K562 (cell line): ENCODE measurements around the gene ZBTB22. TPM values are rescaled to one million over a fixed set of nuclear protein-coding genes. Genes with fewer than 3 reads are reported as not detected.

Source experiments
- FOXO4 ChIP-seq: fragments of 450-650 bp; formaldehyde crosslinking; IDR thresholded peaks from 2 replicates; pipeline ENCODE4 v1.4.0; 2020; ENCODE audit warnings: mild to moderate bottlenecking, moderate library complexity
- HDAC1 ChIP-seq, 2 experiments: fragments of 450-650 bp; IDR thresholded peaks; 2 replicates each; pipeline ENCODE4 v1.6.1; 2016 to 2017; ENCODE audit warnings: inconsistent platforms in 1 of 2, mild to moderate bottlenecking in 1 of 2, moderate library complexity in 1 of 2
- MTA3 ChIP-seq: fragments of 450-650 bp; formaldehyde crosslinking; IDR thresholded peaks from 2 replicates; pipeline ENCODE4 v1.6.1; 2017; ENCODE audit warnings: mild to moderate bottlenecking, borderline replicate concordance
- PTTG1 ChIP-seq: fragments of 450-650 bp; IDR thresholded peaks from 2 replicates; pipeline ENCODE4 v1.6.1; 2016; ENCODE audit warnings: low read depth, mild to moderate bottlenecking, missing genetic modification characterization, missing compliant biosample characterization
- RBBP5 ChIP-seq: fragments of 200-600 bp; sonication (generic); IDR thresholded peaks from 2 replicates; pipeline ENCODE4 v1.6.1; 2012; ENCODE audit warnings: borderline replicate concordance, mild to moderate bottlenecking, low read length, control low read depth, inconsistent platforms; ENCODE audit not compliant: insufficient read depth, poor library complexity, severe bottlenecking
- YY1 ChIP-seq, 3 experiments: IDR thresholded peaks; 2 replicates each; pipeline ENCODE4 v1.6.1; 2011; ENCODE audit warnings: low read length in 2 of 3, mild to moderate bottlenecking in 2 of 3, moderate library complexity in 2 of 3, borderline replicate concordance in 1 of 3, control low read depth in 1 of 3, low read depth in 1 of 3; ENCODE audit not compliant: insufficient read depth in 3 of 3, insufficient replicate concordance in 2 of 3, control insufficient read depth in 1 of 3, insufficient read length in 1 of 3; ENCODE audit errors: extremely low read depth in 1 of 3
- ZNF140 ChIP-seq: fragments of 250-450 bp; sonication (Bioruptor Pico); IDR thresholded peaks from 2 replicates; pipeline ENCODE4 v1.8.0; 2021; ENCODE audit warnings: moderate library complexity, mild to moderate bottlenecking, inconsistent platforms
- ZNF239 ChIP-seq: fragments of 250-450 bp; sonication (Bioruptor Pico); IDR thresholded peaks from 2 replicates; pipeline ENCODE4 v1.4.0; 2020; ENCODE audit warnings: mild to moderate bottlenecking
- ZNF253 ChIP-seq: fragments of 250-450 bp; sonication (Bioruptor Pico); conservative IDR thresholded peaks from 2 replicates; pipeline ENCODE4 v1.6.1; 2021; ENCODE audit warnings: mild to moderate bottlenecking
- ZNF311 ChIP-seq: fragments of 250-450 bp; sonication (Bioruptor Pico); IDR thresholded peaks from 2 replicates; pipeline ENCODE4 v1.4.0; 2020; ENCODE audit warnings: mild to moderate bottlenecking, moderate library complexity
- ZNF584 ChIP-seq: fragments of 200-800 bp; sonication (Bioruptor generic); IDR thresholded peaks from 2 replicates; pipeline ENCODE4 v1.6.1; 2016; ENCODE audit warnings: low read depth, mild to moderate bottlenecking, missing genetic modification characterization, missing compliant biosample characterization
- ZNF76 ChIP-seq: fragments of 250-450 bp; sonication (Bioruptor Pico); IDR thresholded peaks from 2 replicates; pipeline ENCODE4 v1.4.0; 2020; ENCODE audit warnings: mild to moderate bottlenecking, moderate library complexity, borderline replicate concordance
- polyA plus RNA-seq, 8 experiments: library from polyadenylated mRNA; depleted of rRNA in 4 of 8; stranded (reverse) in 5 of 8; unstranded in 3 of 8; fragments of >200 nt; fragmentation: Nextera tagmentation in 2 of 8; fragmentation: Illumina TruSeq in 1 of 8; extraction: Ambion mirVana in 2 of 8; extraction: Trizol in 1 of 8; gene quantifications; 2 replicates each; pipeline versions ENCODE4 v1.2.1 to v1.2.3, GENCODE V29; 2011 to 2014; ENCODE audit warnings: inconsistent platforms in 1 of 8, missing spikeins in 1 of 8
- total RNA-seq, 7 experiments: library from RNA; depleted of rRNA in 6 of 7; stranded (reverse); fragments of >200 nt in 6 of 7; fragmentation: Illumina TruSeq in 2 of 7; extraction: Trizol in 2 of 7; gene quantifications; 2 replicates each; pipeline versions ENCODE4 v1.2.1 to v1.2.3, GENCODE V29; 2011 to 2021; ENCODE audit warnings: low replicate concordance in 1 of 7
- TF ChIP-seq, protein P1 (sequence below): sonication (generic); formaldehyde crosslinking; IDR thresholded peaks from 2 replicates; pipeline ENCODE4 v1.4.0; 2020; ENCODE audit warnings: mild to moderate bottlenecking, missing genetic modification reagents
- TF ChIP-seq, protein P2 (sequence below): fragments of 450-650 bp; formaldehyde crosslinking; conservative IDR thresholded peaks from 2 replicates; pipeline ENCODE4 v1.4.0; 2022; ENCODE audit warnings: mild to moderate bottlenecking, missing genetic modification characterization
- TF ChIP-seq, protein P3 (sequence below), 2 experiments: IDR thresholded peaks; 2 replicates each; pipeline ENCODE4 v1.6.1; 2011; ENCODE audit warnings: borderline replicate concordance in 1 of 2, control low read depth in 1 of 2, low read depth in 1 of 2, low read length in 1 of 2, mild to moderate bottlenecking in 1 of 2, mixed read lengths in 1 of 2, moderate library complexity in 1 of 2; ENCODE audit not compliant: insufficient read depth in 1 of 2, insufficient read length in 1 of 2, poor library complexity in 1 of 2, severe bottlenecking in 1 of 2; ENCODE audit errors: extremely low read depth in 1 of 2
- TF ChIP-seq, protein P4 (sequence below): fragments of 450-650 bp; IDR thresholded peaks from 2 replicates; pipeline ENCODE4 v1.6.1; 2016; ENCODE audit warnings: borderline replicate concordance

Gene ZBTB22
- total and polyA plus RNA-seq, 9 of the 15 experiments (the other 6 are each of a cell fraction or from before 2014, with no cell fraction given): 0.21 to 11.9 (median 7.1) TPM

- TF ChIP-seq RBBP5: no peak
- TF ChIP-seq, protein P1, sequence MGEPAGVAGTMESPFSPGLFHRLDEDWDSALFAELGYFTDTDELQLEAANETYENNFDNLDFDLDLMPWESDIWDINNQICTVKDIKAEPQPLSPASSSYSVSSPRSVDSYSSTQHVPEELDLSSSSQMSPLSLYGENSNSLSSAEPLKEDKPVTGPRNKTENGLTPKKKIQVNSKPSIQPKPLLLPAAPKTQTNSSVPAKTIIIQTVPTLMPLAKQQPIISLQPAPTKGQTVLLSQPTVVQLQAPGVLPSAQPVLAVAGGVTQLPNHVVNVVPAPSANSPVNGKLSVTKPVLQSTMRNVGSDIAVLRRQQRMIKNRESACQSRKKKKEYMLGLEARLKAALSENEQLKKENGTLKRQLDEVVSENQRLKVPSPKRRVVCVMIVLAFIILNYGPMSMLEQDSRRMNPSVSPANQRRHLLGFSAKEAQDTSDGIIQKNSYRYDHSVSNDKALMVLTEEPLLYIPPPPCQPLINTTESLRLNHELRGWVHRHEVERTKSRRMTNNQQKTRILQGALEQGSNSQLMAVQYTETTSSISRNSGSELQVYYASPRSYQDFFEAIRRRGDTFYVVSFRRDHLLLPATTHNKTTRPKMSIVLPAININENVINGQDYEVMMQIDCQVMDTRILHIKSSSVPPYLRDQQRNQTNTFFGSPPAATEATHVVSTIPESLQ (CRISPR knock-in tag): no peak
- TF ChIP-seq, protein P2, sequence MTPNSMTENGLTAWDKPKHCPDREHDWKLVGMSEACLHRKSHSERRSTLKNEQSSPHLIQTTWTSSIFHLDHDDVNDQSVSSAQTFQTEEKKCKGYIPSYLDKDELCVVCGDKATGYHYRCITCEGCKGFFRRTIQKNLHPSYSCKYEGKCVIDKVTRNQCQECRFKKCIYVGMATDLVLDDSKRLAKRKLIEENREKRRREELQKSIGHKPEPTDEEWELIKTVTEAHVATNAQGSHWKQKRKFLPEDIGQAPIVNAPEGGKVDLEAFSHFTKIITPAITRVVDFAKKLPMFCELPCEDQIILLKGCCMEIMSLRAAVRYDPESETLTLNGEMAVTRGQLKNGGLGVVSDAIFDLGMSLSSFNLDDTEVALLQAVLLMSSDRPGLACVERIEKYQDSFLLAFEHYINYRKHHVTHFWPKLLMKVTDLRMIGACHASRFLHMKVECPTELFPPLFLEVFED (CRISPR knock-in tag): no peak
- TF ChIP-seq ZNF76 (CRISPR knock-in tag): no peak
- no peak for TF ChIP-seq ZNF311 (CRISPR knock-in tag)
- no peak for TF ChIP-seq ZNF253 (CRISPR knock-in tag)
- TF ChIP-seq FOXO4 (CRISPR knock-in tag): no peak
- TF ChIP-seq, protein P3, sequence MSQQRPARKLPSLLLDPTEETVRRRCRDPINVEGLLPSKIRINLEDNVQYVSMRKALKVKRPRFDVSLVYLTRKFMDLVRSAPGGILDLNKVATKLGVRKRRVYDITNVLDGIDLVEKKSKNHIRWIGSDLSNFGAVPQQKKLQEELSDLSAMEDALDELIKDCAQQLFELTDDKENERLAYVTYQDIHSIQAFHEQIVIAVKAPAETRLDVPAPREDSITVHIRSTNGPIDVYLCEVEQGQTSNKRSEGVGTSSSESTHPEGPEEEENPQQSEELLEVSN (IDR thresholded peaks at IDR 0.05; ENCODE audit: borderline replicate concordance in 1 of 2, extremely low read depth in 1 of 2, insufficient read depth in 1 of 2, insufficient read length in 1 of 2, low read depth in 1 of 2, low read length in 1 of 2, poor library complexity in 1 of 2, severe bottlenecking in 1 of 2): no peak
- TF ChIP-seq, protein P4, sequence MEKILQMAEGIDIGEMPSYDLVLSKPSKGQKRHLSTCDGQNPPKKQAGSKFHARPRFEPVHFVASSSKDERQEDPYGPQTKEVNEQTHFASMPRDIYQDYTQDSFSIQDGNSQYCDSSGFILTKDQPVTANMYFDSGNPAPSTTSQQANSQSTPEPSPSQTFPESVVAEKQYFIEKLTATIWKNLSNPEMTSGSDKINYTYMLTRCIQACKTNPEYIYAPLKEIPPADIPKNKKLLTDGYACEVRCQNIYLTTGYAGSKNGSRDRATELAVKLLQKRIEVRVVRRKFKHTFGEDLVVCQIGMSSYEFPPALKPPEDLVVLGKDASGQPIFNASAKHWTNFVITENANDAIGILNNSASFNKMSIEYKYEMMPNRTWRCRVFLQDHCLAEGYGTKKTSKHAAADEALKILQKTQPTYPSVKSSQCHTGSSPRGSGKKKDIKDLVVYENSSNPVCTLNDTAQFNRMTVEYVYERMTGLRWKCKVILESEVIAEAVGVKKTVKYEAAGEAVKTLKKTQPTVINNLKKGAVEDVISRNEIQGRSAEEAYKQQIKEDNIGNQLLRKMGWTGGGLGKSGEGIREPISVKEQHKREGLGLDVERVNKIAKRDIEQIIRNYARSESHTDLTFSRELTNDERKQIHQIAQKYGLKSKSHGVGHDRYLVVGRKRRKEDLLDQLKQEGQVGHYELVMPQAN: no peak
- peak; percentile 58; the same call in 1 of the 2 replicates for TF ChIP-seq MTA3
- no peak for TF ChIP-seq PTTG1 (tag)
- TF ChIP-seq ZNF239 (CRISPR knock-in tag): no peak
- TF ChIP-seq YY1 (IDR thresholded peaks at IDR 0.05; ENCODE audit: borderline replicate concordance in 1 of 3, control insufficient read depth in 1 of 3, extremely low read depth in 1 of 3, insufficient read depth in 3 of 3, insufficient read length in 1 of 3, insufficient replicate concordance in 2 of 3, low read depth in 1 of 3, low read length in 2 of 3): no peak
- TF ChIP-seq ZNF140 (CRISPR knock-in tag): no peak
- TF ChIP-seq HDAC1 (IDR thresholded peaks at IDR 0.05): peak in 1 of 2 experiments; percentile 73; a peak in 2 of 4 replicates
- no peak for TF ChIP-seq ZNF584
These were observed 27.5 kb upstream of the ZBTB22 start (continued) for GRCh38 chr6:33344701-33345697.
